Bronchial smooth muscle cell (primary cell): ENCODE measurements around the gene SNX25. TPM values are rescaled to one million over a fixed set of nuclear protein-coding genes. Genes with fewer than 3 reads are reported as not detected.

Source experiments
- total RNA-seq: library from RNA; depleted of rRNA; stranded (reverse); fragments of >200 nt; gene quantifications from 2 replicates; pipeline ENCODE4 v1.2.1, GENCODE V29; 2014

SNX25 gene
- total RNA-seq, result 16.7 and 17.8 TPM in 2 replicates

DNA sequence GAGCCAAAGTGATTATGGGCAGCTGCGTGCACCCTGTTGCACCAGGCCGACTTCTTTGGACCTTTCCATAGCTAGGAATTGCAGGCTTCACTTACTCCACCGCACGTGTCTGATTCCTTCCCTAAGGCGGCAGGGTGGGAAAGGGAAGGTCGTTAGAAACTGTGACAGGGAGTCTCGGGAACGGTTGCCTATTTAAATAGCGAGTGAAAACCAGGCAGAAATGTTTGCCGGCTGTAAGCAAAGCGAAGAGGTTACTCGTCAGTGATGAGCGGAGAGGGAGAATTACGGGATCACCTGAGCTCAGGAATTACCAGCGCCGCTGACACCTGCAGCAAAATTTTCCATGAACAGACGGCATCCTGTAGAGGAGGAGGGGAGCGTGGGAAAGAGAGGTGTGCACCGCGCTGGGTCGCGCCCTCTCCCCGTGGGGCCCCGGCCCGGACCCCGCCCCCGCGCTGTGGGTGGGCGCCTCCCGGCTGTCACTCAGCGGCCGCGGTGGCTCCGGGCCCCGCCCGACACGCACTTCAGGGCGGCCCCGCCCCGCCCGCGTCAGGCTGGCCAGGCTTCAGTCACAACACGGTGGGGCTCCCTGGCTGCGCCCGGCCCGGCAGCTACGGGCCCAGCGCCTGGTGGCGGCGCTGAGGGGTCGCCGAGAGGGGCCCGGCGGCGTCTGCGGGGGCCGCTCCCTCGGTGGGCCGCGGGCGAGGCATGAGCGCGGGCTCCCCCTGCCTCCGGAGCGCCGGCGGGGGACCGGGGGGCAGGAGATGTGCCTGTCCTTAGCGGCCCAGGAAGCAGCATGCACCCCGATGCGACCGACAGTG lies at the start of gene SNX25:
SNX25 (plus strand) TSS at position 568 of the 821 bp plus-strand sequence; CDS start at position 797, 229 bp downstream.

DNA sequence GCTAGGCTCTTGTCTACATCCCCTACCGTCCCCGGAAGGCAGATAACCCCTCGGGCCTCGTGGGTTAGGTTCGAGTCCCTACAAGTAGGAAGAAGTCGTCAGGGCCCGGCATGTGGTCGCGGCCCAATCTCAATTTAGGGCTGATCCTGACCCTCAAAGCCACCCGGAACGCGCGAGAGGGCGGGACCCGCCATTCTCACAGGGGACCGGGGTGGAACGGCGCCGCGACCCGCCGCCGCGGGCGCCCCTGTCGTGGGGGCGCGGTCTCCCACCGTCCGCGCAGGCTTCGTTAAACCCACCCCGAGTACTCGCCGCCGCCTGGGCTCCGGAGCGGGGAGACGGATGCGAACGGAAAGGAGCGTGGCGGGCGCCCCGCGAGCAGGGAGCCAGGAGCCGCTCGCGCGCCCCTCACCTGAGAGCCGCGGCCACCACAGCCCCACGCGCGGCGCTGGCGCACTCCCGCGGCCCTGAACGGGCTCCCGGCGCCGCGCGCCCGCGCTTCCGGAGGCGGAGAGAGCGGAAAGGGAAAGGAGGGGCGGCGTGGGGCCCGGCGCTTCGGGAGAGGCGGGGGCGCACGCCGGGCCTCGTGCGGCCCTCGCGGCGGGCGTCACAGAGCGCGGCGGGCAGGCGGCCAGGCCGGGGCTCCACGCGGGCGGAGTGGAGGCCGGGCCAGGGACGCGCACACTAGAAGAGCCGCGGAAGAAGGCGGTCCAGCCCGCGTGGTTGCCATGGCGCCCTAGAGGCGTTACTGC lies 5.7 kb upstream of the SNX25 start, which contains the start of gene CFAP97:
CFAP97 (minus strand) TSS at position 515 of the 752 bp plus-strand sequence. CDS start 12,804 bp downstream, outside the sequence.

DNA sequence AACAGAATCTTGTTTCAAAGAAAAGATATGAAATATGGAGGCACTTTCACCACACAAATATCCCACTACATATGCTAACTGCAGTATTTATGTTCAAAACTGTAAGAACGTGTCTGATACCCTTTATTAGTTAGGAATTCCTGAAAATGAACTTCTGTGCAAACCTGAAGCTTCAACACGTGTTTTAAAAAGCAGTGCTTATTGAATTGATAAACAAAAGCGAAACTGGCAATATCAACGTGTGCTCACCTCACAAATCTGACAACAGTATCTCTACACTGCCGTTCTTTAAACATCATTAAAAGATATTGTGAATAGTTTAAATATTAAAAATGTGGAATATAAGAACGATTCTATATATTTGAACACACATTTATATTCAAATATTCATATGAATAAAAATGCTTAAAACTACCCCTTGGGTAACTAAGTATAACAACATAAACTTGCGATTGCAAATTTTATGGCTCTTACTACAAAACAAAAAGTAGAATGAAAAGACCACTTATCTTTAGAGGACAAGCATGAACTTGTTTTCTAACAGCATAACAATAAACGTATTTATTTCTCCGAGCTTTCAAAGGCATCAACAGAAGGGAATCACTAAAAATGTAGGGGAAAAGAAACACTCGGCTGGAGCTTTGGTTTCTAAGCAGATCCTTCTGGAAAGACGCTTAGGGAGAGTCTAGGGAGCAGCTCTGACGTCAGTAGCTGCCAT lies 186.0 kb downstream of the SNX25 start, which contains the start of gene LRP2BP:
LRP2BP (minus strand) TSS at position 687 of the 718 bp plus-strand sequence. CDS start 17,738 bp downstream, outside the sequence.

DNA sequence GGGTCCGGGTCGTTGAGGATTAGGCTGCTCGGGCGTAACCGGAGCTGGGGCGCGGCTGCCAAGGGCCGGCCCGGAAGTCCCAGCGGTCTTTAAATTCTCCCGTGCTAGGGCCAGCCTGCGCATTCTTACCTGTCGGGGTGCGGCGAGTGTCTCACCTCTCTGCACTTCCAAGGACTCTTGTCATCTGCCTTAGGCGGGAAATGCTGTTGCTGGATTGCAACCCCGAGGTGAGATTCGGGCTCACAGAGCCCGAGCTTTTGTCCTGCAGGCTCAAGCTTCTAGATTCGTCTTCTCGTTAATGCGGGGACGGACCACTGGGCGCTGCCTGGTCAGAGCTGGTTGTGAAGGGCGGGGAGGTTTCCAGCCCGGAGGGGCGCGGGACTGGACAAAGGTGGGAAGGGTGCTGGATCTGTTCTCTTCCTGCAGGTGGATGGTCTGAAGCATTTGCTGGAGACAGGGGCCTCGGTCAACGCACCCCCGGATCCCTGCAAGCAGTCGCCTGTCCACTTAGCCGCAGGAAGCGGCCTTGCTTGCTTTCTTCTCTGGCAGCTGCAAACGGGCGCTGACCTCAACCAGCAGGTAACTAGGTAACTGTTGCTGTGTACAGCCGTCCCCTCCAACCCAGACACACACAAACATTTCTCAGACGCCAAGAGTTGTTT lies 187.5 kb downstream of the SNX25 start, which contains the start of gene ANKRD37:
ANKRD37 (plus strand) TSS at position 118 of the 662 bp plus-strand sequence; CDS start at position 201, 83 bp downstream.

Other genes starting within 250 kb of the SNX25 start
- not detected in 2 replicates for gene HELT, start 191.1 kb upstream of the SNX25 start, total RNA-seq
- gene SLC25A4, start 66.3 kb upstream of the SNX25 start, total RNA-seq, result 3.0 and 3.6 TPM in 2 replicates
- gene CFAP97, start 5.6 kb upstream of the SNX25 start, total RNA-seq, result 13.3 and 22.9 TPM in 2 replicates
- gene LRP2BP, start 186.3 kb downstream of the SNX25 start, total RNA-seq, result 0.16 and 0.26 TPM in 2 replicates
- gene ANKRD37, start 187.2 kb downstream of the SNX25 start, total RNA-seq, result 1.6 and 1.7 TPM in 2 replicates
- 45.9 and 46.5 TPM in 2 replicates for gene UFSP2, start 216.4 kb downstream of the SNX25 start, total RNA-seq